HG02571 (cell line): ENCODE data around the gene MRPL4.

Source experiments
- ATAC-seq: cut with Tn5 transposase; IDR thresholded peaks from one replicate; pipeline ENCODE4 v1.9.1; 2021; ENCODE audit warnings: mild to moderate bottlenecking, moderate library complexity; ENCODE audit not compliant: unreplicated experiment

Gene MRPL4

DNA sequence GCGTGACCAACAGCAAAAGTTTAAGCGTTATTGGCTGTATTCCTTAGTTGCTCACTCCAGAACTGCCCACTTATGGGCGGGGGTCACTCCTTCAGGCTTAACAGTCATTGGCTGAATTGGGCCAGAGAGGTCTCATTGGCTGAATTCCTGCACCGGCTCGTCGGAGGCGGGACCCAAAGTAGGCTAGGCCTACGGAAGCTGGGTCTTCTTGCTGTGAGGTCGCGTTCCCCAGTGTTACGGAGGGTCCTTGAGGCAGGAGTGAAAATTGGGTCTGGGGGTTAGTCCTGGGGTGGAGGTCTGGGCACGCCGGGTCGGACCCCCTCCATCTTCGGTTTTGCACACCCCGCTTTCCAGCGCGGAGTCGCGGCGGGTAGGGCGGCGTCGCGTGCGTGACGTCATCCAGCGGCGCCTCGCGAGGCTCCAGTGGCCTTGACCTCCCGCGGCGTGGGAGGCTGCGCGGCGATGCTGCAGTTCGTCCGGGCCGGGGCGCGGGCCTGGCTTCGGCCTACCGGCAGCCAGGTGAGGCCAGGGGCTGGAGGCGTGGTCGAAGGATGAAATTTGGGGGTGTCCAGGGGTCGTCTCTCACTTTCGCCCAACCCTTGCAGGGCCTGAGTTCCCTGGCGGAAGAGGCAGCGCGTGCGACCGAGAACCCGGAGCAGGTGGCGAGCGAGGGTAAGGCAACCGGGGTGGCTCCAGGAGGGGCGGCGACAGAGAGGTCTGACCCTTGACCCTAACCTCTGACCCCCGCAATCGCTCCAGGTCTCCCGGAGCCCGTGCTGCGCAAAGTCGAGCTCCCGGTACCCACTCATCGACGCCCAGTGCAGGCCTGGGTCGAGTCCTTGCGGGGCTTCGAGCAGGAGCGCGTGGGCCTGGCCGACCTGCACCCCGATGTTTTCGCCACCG is at the start of gene MRPL4:
Gene MRPL4, plus strand, starts transcription at position 423 of the 903 bp plus-strand sequence. Its CDS starts 40 bp downstream, at position 463.
- peak; percentile 84 for ATAC-seq

DNA sequence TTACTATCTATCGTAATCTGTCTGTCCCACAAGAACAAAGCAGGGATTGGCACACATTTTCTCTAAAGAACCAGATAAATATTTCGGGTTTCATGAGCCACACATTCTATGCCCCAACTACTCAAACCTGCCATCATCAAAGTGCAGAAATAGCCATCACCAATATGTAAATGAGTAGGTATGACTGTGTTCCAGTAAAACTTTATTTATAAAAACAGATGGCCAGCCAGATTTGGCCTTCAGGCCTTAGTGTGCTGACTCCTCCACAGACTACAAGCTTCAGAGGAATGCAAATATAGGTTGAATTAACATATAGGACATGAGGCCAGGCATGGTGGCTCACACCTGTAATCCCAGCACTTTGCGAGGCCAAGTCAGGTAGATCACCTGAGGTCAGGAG is 48.3 kb upstream of the MRPL4 start:
- ATAC-seq, result no peak

DNA sequence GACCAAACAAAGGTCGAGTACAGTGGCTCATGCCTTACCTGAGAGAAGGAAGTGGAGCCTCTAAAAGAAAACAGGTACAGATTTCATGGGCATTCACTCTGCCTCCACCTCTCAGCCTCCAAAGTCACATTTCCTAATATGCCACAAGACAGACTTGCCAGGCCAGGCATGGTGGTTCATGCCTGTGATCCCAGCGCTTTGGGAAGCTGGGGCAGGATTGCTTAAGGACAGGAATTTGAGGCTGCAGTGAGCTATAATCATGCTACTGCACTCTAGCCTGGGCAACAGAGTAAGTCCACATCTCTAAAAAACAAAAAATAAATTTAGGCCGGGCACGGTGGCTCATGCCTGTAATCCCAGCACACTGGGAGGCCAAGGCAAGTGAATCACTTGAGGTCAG is 46.4 kb upstream of the MRPL4 start:
- no peak for ATAC-seq

DNA sequence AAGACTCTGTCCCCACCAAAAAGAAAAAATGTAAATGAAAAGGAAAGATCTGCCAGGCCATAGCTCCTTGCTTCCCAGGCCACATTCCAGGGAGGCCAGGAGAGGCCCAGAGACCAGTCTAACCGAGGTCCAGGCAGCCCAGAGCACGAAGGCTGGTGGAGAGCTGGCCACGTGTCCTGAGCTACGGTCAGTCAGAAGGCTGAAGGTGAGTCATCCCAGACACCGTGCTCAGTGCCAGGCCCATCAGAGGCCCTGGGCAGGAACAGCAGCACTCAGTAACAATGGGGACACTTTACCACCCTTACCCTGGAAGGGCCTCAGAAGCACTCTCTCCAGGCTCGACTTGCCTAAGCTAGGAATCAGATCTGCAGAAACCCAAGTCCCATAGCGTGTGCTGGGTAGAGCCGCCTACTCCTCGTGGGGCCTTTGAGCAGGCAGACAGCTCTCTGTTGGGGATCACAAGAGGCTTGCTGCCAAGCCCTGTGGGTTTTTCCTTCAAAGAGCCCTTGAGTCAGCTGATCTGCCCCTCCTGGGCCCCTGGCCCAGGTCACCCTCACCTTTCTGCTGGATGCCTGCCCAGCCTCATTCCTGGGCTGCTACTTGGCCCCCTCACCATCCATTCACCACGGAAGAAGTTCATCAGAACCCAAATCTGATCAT is 45.7 kb upstream of the MRPL4 start:
- ATAC-seq, result no peak

DNA sequence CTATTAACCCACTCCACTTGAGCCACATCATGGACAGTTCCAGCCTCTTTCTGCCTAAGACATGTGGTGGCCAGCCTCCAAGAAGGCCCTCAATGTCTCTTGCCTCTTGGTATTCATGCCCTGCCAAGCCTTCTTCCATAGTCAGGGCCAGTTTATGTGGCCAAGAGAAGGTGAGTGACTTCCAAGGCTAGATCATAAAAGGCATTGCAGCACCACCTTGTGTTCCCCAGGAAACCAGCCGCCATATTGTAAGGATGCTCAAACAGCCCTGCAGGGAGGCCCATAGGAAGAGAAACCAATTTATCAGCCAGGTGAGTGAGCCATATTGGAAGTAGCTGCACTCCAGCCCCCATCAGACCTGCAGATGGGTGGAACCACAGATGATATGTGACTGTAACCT is 45.0 kb upstream of the MRPL4 start:
- ATAC-seq, result no peak

DNA sequence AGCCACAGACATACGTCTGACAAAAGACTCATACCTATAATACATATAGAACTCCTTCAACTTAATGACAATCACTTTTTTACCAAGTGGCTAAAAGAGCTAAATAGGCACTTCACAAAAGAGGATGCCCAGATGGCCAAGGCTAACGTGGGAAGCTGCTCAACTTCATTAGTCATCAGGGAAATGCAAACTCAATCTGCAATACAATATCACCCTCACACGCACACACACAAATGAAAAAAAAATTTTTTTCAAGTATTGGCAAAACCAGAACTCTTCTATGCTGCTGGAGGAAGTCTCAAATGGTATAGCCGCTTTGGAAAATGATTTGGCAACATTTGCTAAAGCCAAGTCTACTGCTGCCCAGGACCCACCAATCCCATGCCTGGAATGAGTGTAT is 42.7 kb upstream of the MRPL4 start:
- no peak for ATAC-seq

DNA sequence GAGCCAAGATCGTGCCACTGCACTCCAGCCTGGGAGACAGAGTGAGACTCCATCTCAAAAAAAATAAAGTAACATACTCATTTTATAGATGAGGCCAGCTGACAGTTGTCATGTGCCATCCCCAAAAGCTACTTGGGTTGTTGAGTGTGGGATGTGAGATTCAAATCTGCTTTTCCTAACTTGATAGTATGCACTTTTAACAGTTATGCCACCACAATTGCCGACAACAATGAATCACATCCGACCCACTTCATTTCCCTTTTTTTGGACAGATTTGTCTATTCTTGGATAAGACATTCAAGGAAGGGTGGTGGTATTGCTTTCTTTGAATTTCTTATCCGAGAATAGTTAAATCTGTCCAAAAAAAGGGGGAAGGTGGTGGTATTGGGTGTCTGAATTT is 41.0 kb upstream of the MRPL4 start:
- ATAC-seq, result no peak

DNA sequence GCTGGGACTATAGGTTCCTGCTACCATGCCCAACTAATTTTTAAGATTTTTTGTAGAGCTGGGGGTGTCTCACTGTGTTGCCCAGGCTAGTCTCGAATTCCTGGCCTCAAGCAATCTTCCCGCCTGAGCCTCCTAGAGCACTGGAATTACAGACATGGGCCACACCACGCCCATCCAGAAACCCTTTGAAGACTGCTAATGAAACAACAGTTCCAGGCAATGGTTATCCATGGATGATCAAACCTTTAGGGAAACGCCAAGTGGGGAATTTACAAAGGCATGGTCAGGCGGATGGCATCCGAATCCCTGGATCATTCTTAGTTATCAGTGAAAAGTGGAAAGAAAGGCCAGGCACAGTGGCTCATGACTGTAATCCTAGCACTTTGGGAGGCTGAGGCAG is 40.3 kb upstream of the MRPL4 start:
- ATAC-seq, result no peak

DNA sequence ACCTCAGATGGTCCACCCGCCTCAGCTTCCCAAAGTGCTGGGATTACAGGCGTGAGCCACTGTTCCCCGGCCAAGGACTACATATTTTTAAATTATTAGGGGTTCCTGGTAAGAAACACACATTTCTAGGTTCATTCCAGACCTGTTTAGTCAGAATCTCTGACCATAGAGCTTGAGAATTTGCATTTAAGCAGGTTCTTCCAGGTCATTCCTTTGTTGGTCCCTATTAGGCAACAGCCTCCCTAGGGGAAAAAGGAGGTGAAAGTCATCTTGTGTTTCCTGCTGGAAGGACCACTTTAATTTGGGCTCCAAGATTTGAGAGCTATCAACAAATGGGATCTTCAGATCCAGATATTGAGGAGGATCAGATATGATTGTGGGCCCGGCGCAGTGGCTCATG is 37.2 kb upstream of the MRPL4 start:
- no peak for ATAC-seq

DNA sequence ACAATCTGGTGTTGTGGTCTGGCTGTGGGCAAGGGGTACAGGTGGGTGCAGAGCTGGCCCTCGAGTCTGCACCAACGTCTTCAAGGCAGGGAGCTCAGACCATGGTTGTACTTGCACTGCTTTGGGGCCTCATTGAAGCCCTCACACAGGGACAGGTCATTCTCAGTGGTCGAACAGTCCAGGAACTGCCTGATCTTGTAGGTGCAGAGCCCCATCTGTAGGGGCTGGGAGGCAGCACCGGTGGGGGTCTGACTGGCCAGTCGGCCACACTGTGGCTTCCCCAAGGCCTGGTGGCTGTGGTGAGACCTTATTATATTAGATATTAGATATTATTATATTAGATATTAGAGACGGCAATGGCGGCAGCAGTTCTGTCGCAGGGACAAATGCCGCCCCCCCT is 34.9 kb upstream of the MRPL4 start:
- no peak for ATAC-seq

DNA sequence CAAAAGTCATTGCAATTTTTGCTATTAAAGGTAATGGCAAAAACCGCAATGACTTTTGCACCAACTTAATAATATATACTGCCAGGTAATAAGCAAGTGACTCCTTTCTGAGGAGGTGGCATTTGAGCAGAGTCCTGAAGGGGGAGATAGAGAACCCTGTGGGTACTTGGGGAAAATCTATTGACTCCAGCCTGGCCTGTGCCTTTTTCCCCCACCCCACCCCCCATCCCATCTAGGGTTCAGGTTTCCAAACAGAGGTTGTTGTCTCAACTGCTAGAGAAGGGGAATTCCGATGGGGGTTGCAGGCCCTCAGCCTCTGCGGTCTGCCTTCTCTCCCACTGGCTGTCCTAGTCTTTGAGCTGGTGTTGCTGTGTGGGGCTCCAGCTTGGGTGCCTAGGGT is 32.3 kb upstream of the MRPL4 start:
- peak; percentile 45 for ATAC-seq

DNA sequence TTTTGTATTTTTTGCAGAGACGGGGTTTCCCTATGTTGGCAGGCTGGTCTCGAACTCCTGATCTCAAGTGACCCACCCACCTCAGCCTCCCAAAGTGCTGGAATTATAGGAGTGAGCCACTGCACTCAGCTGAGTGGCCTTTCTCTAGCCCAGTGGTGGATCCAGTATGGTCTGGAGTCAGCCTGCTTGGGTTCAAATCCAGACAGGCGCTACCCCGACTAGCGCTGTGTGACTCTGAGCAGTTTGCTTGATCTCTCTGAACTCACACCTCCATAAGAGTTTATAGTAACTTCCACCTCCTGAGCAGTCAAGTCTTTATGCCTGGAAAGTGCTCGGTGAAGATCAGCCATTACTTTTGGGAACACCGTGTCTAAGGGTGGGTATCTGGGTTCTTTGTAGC is 31.3 kb upstream of the MRPL4 start:
- no peak for ATAC-seq

DNA sequence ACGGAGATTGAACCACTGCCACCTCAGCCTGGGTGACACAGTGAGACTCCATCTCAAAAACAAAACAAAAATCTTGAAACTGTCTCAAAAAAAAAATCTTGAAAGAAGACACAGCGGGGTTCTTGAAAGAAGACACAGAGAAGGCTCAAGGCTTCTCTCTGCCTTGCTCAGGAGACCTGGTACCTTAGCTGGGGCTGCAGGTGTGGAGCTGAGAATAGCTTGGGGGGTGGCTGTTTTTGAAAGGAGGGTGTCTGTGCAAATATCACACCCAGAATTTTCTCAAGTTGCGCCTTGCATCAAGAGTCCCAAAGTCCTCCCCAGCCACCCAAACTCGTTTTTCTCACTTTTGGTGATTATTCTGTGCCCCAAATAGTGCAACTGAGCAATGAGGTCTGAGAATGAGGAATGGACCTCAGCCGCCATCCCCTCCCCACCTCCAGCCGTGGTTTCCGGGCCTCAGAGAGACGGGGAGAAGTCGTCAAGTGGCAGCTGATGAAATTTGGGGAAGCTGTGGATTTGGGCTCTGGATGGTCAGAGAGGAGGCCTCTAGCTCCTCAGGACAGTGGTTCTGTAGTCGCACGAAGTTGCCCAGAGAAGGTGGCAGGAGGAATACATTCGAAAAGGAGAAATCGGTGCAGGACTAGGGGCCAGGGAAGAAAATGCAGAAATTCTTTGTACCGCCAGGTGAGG is 29.7 kb upstream of the MRPL4 start:
- no peak for ATAC-seq

DNA sequence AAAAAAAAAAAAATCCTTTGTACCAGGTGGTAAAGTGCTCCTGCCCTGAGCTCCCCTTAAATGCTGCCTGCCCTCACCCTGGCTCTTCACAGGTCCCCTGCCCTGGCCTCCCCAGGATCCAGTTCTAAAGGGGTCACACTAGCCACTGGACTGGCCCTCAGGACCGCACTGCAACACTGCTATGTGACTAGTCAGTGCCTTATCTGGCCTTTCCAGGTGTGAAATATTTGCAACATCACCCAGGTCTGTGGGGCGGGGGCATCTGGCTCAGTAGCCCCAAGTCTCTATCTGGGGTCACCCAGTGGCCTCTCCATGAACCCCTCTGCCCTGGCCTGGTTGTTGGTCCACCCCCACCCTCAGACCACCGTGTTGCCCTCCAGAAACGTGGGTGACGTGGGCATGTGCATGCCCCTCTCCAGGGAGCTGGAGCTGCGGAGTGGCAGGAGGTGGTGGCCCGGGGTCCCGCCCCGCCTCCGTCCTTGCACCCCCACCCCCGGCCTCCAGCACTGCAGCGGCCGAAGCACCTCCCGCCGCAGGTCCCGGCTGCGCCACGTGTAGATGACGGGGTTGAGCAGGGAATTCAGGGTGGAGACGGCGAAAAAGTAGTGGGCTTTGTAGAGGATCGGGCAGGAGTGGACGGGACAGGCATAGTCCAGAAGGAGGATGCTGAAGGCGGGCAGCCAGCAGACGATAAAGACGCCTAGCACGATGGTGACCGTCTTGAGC is 28.4 kb upstream of the MRPL4 start:
- ATAC-seq, result no peak

DNA sequence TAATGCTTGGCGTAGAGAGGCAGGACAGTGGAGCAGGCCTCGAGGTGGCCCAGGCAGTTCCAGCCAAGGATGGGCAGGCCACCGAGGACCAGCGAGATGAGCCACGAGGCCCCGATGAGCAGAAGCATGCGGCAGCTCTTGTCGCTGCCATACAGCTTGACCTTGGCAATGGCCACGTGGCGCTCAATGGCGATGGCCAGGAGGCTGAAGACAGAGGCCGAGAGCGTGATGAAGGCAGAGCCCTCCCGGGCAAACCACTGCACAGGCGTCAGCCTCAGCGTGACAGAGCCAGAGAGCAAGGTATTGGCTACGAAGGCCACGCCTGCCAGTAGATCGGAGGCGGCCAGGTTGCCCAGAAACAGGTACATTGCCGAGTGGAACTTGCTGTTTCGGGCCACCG is 27.7 kb upstream of the MRPL4 start:
- no peak for ATAC-seq

DNA sequence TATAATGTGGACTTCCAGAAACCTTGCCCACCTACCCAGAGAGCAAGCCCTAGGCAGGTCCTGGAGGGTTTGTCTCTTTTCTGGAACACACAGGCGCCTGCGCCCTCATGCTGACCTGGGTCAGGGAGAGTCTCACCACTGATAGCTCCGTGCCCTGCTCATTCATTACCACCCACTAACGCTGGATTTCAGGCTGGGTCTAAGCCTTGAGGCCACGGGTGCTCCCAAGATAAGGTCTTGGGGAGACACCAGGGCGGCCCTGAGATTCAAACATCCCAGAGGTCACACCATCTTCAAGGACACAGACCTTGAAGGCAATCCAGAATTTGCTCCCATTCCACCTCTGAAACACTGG is 26.0 kb upstream of the MRPL4 start:
- ATAC-seq, result no peak

DNA sequence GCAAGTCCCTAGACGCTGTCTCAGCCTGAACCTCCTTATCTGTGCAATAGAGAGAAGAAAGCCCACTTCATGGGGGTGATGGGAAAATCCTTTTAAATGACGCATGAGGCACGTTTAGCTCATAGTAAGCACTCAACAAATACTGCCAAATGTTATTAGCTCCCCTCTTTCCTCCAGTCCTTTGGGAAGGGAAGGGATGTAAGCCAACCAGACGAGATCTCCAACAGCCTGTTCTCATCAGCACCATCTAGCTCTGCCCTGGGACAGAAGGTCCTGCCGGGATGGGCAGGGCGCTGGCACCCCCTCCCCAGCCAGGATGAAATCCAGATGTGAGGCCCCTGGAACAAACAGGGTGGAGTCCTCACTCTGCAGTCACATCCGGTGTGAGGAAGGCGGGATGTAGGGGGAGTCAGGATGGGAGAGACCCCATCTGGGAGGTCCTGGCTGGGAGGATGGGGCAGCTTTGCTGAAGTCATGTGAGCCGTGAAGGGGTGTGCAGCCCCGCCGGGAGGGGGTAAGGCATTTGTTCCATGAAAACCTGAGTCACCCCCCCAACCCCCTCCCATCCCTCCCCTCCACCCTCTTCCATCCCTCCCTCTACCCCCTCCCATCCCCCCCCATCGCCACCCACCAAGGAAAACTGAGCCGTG is 25.5 kb upstream of the MRPL4 start:
- ATAC-seq, result no peak

DNA sequence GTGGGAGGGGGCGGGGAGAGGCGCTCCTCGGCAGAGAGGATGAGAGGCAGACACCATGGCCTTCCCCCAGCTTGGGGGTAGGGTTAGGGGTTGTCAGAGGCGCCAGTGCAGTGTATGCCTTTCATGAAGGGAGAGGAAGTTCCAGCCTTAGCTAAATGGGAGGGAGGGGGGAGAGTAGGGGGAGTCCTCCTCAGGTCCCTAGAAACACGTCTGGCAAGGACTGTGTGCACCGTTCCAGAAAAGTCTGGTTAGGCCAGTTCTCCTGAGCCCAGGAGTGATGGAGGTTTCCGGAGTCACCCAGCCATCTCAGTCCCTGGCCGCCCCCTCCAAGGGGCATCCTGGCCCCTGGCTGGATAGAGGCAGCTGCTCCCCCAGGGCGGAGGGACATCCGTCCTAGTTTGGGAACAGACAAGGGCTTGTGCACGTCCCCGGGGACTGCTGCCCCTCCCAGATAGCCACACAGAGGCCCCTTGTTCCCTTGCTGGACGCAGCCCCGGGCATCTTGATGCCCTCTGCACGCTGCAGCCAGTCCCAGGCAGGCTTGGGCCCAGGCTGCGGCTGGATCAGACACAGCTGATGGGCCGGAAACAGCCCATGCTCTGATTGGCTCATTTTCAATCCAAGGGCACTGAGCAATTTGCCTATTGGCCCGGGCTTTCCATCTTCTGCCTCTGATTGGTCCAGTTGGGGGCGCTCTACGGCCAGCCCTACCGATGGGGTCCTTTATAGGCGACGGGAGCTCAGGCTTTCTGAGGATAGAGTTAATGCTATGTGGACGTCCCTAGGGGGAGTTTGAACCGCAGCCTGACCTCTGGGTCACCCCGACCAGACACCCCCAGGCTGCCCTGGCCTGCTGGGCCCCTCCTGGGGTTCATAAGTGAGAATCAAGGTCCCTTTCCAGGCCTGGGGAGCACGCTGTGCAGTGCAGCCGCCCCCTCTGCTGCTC is 24.7 kb upstream of the MRPL4 start:
- ATAC-seq, result no peak

DNA sequence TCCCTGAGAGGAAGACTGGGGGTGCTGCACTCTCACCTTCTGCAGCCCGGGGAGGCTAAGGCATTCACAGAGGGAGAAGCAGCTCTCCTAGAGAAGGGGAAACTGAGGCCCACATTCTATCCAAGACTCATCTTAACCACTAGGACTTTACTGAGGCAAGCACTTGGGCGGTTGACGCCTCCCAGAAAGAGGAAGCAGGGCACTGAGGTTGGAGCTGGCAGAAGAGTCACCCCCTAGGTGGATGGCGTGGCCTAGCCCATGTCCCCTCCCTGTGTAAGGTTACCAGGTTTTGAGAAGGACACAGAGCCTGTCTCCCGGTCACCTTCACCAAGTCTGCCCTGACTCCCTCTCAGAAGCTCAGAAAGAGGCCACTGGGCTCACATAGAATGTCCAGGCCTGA is 23.6 kb upstream of the MRPL4 start:
- no peak for ATAC-seq

DNA sequence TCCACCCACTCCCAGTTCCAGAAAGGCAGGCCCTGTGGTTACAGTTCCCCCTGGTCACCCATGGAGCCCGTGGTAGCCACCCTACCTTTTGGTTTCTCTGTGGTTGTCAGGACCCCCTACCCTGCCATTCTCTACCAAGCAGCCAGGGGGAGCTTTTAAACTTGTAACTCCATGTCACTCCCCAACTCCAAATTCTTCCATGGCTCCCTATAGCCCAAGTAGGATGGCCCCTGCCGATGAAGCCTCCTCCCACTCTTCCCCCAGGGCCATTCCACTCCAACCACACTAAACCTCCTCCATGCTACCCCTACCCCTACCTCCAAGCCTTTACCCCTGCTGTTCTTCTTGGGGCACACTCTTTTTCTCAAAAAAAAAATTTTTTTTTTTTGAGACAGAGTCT is 23.1 kb upstream of the MRPL4 start:
- no peak for ATAC-seq
